Activated gamma-delta T cell (primary cell): ENCODE results near the gene EFNA4.
"Not testable (repeated sequence)": the region's sequence is repeated elsewhere in the genome, so short reads cannot be mapped to it uniquely, and the experiment has no call there.

Source experiments
- DNase-seq: peaks from one replicate; lab custom pipeline; 2025; lab: John Stamatoyannopoulos, UW

EFNA4 gene

GRCh38 chr1:155086856-155087535 lies 23.5 kb downstream of the EFNA4 start:
- DNase-seq = no peak

DNA sequence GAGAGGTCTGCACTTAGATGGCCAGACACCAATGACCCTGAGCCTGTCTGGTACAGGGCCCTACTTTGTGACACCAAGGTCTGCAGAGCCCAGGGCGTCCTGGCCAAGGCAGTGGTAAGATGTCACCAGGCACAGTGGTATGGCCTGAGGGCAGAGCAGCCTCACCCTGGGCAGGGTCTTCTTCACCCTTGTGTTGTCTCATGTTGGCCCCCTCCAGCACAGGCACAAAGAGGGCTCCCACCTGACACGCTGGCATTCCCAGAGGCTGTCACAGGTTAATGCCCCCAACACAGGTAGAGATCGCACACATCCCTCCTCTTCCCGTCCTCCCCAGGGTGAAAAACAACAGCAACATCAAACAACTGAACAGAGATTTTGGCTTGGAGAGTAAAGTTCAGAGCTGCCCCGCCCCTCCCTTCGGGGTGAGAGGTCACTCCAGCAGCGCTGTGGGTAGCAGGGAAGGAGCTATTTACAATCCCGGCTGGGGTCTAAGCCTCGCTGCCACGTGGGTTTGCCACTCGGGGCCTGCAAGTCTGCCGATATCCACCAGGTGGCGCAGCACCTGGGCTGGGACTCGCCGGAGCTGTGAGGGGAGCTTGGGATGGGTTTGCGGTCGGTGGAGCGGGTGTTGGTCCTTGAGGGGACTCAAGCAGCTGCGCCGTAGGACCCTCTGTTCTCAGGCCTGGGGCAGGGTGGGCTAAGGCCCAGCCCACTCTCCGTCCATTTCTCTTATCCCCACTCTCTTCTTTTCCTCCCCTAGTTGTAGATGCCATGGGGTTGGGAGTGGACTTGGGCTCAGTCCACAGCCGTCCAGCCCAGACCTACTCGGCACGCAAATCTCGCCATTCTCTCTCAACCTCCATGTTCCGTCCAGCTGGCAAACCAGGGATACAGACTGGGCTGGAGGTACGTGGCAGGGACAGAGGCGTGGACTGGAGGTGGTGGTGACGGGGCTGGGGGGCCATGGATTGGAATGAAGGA lies 27.8 kb downstream of the EFNA4 start:
- DNase-seq = peak; percentile 50

GRCh38 chr1:155092131-155092530 lies 28.6 kb downstream of the EFNA4 start:
- DNase-seq = no peak

- DNase-seq = no peak
These were observed 29.1 kb downstream of the EFNA4 start for GRCh38 chr1:155092641-155093040.

DNA sequence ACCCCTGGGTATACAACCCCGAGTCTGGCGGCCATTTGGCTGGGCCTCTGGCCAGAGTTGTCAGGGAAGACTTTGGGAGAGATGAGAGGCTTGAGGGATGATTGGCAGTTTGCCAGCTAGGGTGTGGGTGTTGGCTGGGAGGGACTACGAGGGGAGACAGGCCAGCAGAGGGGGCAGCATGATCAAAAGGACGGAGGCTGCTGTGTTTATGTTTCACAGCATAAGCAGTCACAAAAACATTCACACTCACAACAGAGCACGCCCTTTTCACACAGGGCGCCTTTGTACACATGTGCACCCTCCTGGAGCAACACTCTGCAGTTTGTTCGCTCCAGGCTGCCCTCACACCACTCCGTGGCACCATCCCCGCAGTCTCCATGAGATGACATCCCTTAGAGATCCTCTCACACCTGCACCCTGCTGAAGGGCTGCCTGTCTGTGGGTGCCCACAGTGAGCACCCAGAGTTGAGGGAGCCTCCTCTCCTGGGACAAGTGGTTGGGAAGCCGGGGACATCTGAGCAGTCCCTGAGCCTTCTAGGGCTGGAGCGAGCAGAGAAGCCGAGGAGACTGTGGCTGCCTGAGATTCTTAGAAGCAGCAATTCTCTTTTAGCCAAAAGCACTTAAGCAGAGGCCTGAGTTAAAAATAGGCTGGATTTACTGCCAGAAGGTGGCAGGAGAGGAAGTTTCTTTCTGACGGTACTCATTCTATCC lies 30.5 kb downstream of the EFNA4 start:
- DNase-seq = no peak

DNA sequence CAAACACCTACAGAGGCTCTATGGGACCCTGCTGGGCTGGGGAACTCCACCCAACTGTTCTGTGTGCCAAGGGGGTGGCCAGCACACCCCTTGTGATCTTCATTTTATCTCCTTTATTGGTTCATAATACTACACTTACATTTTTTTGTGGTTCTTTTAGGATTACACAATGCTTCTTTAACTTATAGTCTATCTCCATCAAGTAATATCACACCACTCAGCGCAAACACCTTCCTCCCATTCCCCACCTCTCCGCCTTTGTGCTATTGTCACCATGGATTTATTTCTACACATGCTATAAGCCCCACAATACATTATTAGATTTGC lies 31.0 kb downstream of the EFNA4 start:
- no peak for DNase-seq

DNA sequence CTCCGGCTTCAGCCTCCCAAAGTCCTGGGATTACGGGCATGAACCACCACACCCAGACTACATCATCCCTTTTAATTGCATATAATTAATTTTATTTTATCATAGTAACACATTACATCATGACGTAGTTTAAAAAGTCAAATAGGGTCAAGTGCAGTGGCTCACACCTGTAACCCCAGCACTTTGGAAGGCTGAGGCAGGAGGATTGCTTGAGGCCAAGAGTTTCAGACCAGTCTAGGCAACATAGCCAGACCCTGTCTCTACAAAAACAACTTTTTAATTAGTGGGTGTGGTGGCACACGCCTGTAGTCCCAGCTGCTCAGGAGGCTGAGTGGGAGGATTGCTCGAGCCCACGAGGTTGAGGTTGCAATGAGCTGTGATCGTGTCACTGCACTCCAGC lies 35.8 kb downstream of the EFNA4 start:
- no peak for DNase-seq

- DNase-seq = no peak
These were observed 39.8 kb downstream of the EFNA4 start for GRCh38 chr1:155103325-155103724.

GRCh38 chr1:155104605-155105534 lies 41.3 kb downstream of the EFNA4 start:
- DNase-seq = no peak

DNA sequence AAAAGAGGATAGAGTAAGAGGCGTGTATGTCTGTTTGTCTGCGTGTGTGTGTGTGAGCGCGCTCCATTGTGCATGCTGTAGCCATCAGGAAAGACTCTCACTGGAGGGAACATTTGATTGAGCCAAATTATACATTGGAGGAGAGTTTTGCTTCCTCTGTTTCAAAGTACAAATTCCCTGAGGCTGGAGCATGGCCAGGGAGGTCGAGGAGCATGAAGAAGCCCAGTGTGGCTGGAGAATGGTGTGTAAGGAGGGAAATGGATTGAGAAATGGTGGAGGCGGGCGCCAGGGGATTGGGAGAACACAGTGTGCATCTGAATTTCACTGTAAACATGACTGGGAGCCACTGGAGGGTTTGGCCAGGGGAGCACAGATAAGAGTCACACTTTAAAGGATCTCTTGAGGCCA lies 42.1 kb downstream of the EFNA4 start:
- DNase-seq = no peak

DNA sequence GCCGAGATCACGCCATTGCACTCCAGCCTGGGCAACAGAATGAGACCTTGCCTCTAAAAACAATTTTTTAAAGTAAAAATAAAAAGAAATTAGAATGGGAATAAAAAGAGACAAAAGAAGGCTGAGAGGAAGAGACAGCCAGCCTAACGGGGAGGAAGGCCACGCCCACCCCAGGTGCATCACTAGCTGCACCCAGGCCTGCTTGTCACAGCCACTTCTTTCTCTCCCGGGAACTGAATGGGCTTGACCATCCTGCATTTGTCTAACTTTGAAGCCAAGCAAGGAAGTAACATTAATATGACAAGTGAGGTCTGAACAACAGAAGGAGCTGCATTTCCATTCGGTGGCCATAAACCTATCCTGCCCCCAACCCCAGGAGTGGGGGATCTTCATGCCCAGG lies 43.3 kb downstream of the EFNA4 start:
- DNase-seq = no peak

DNA sequence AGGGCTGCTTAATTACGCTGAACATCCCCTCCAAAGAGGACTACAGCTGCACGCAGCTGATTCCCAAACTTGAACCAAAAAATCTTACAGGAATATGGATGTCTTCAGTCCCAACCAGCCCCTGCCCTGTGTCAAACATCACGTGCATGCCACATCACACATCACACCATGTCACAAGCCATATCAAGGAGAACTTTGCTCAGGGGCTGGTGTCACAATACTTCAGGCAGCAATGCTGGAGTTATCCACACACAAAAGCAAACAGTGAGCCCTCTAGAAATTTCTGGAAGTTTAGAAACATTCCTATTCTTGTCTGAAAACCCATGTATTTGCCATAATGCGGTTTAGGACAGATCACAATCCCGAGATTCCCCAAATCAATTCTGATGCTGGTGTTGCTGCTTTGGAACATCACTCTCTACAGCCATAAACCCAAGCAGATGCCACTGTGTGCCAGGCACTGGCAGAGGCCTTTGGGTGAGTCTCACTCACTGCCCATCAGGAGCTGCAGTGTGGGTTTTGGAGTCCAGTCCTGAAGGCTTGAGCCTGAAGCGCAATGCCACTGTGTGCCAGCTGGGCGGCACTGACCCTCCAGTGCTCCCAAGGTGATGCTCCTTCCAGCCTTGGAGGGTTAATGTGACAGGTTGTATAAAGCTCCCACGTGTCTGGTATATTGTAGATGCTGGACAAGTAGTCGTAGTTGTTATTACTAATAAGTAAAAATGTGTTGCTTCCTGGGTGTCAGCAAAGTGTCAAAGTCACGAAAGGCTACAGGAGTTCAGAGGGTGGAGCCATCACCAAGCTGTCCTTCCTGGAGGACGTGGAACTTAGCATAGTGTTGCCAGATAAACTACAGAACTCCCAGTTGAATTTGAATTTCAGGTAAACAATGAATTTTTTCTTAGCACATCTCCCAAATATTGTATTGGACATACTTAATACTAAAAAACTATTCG lies 44.0 kb downstream of the EFNA4 start:
- no peak for DNase-seq

DNA sequence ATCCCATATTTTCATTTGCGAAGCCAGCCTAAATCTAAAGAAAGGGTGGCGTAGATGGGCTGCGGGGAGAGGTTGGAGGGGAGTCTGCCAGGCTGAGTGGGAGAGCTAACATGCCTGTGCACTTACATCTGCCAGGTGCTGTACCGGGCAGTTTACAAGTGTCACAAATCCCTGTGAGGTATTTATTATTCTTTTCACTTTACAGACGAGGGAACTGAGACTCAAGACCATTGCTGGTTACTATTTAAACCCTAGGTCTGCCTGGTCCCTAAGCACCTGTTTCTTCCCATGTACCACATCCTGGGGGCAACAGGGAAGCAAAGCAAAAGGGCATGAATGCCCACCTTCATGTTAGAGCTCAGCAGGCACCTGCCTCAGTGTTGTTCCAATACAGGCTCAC lies 44.8 kb downstream of the EFNA4 start:
- DNase-seq = no peak

DNA sequence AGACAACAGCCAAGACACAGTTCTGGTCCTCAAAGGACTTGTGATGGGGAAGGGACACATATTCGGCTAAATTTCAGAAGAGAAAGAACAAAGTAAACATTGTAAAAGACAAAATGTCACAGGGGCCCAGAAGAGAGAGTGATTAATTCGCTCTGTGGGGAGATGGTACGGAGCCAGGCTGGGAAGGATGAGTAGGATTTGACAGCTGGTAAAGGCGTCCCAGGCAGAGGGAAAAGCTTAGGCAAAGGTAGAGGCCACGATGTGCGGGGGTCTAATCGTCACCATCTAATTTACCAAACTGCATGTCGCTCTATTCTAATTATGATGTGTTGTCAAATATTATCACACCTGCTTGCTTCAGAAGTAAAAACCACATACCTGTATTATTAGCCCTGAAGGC lies 46.8 kb downstream of the EFNA4 start:
- DNase-seq = no peak

GRCh38 chr1:155110826-155111225 lies 47.3 kb downstream of the EFNA4 start:
- DNase-seq = no peak

DNA sequence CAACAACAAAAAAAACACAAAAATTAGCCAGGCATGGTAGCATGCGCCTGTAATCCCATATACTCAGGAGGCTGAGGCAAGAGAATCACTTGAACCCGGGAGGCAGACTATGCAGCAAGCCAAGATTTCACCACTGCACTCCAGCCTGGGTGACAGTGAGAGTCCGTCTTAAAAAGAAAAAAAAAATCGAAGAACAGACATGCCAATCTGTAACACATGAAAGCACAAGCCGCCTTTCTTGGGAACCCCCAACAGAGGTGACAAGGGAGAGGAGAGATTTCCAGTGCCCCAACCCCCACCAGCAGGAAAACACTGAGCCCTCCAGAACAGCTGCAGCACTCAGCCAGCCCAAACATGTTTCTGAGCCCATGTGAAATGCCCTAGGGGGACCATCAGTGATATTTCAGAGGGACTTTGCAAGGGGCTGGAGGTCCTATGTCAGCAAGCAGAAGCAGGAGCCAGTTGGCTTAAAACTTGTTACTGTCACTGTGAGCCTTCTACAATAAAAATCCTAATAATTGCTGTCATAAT lies 50.0 kb downstream of the EFNA4 start:
- DNase-seq = no peak

- DNase-seq = no peak
These were observed 52.7 kb downstream of the EFNA4 start for GRCh38 chr1:155116113-155116764.

GRCh38 chr1:155117610-155118009 lies 54.1 kb downstream of the EFNA4 start:
- no peak for DNase-seq

DNA sequence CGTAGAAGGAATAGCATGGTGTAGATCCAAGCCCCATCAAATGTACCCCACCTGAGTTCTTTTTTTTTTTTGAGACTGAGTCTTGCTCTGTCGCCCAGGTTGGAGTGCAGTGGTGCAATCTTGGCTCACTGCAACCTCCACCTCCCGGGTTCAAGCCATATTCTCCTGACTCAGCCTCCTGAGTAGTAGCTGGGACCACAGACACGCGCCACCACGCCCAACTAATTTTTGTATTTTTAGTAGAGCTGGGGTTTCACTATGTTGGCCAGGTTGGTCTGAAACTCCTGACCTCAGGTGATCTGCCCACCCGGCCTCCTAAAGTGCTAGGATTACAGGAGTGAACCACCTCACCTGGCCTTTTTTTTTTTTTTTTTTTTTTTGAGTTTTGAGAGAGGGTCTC lies 54.5 kb downstream of the EFNA4 start:
- not testable (repeated sequence) for DNase-seq
